SK-N-SH treated with all-trans-retinoic acid at 6 μM for 48 hours (cell line): ENCODE results near the gene RPUSD3.

ENCODE experiments used
- BACH2 ChIP-seq: fragments of 250-450 bp; sonication (Bioruptor Pico); IDR thresholded peaks from 2 replicates; pipeline ENCODE4 v1.9.0; 2021; ENCODE audit warnings: mild to moderate bottlenecking, borderline replicate concordance
- ESRRG ChIP-seq: fragments of 250-450 bp; sonication (Bioruptor Pico); IDR thresholded peaks from 2 replicates; pipeline ENCODE4 v1.6.1; 2021; ENCODE audit warnings: mild to moderate bottlenecking
- PATZ1 ChIP-seq: fragments of 250-450 bp; sonication (Bioruptor Pico); IDR thresholded peaks from 2 replicates; pipeline ENCODE4 v1.8.0; 2020; ENCODE audit warnings: mild to moderate bottlenecking, moderate library complexity, borderline replicate concordance
- RARB ChIP-seq: fragments of 250-450 bp; sonication (Bioruptor Pico); IDR thresholded peaks from 2 replicates; pipeline ENCODE4 v1.8.0; 2021; ENCODE audit warnings: mild to moderate bottlenecking, moderate library complexity
- ZC3H10 ChIP-seq: fragments of 250-450 bp; sonication (Bioruptor Pico); IDR thresholded peaks from 2 replicates; pipeline ENCODE4 v1.5.1; 2021; ENCODE audit warnings: mild to moderate bottlenecking, moderate library complexity
- ZNF70 ChIP-seq: fragments of 450-650 bp; formaldehyde crosslinking; IDR thresholded peaks from 2 replicates; pipeline ENCODE4 v1.5.0; 2020; ENCODE audit warnings: mild to moderate bottlenecking, moderate library complexity

DNA sequence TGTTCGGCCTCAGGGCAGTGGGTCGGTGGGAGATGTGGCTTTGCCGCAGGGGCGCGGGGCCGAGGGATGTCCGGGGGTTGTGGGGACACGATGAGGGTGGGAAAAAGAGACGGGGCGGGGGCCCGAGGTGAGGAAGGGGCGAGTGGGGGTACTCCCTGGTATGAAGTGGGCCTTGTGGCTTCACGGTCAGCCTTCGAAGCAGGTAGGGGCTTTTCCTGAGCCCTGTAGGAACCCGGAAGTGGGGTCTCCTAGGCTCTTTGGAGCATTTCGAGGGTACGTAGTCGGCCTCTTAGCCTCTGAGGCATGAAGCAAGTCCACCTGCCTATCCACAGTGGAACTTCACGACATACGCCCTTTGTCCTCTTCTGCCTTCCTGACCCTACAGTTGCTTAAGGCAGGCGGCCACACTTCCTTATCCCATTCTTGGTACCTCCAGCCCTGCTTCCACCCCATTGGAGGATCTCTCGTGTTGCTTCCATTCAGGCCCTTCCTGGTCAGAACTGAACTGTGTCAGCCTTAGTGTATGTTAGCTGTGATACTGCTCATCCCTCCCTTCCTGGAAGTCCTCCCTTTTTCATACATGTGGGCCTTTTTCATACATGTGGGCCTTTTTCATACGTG lies 50.5 kb downstream of the RPUSD3 start:
- no peak; the same call in 1 of the 2 replicates for TF ChIP-seq PATZ1 (CRISPR knock-in tag)
- no peak for TF ChIP-seq ESRRG (CRISPR knock-in tag)
- no peak for TF ChIP-seq BACH2 (CRISPR knock-in tag)
- no peak for TF ChIP-seq RARB (CRISPR knock-in tag)
- TF ChIP-seq ZNF70 (CRISPR knock-in tag), result no peak
- peak; percentile 14; the same call in 1 of the 2 replicates for TF ChIP-seq ZC3H10 (CRISPR knock-in tag)
